Renal cortex interstitium (tissue), 11 donors: ENCODE data around the gene ABCC1. TPM values are rescaled to one million over a fixed set of nuclear protein-coding genes. Genes with fewer than 3 reads are reported as not detected.

Experiments
- DNase-seq, 11 donors: peaks; one replicate each; pipeline ENCODE4 v3.0.0-alpha.2; 2013; ENCODE audit warnings: low read depth in 9 of 11, low spot score in 4 of 11; ENCODE audit errors: extremely low read depth in 1 of 11
- polyA plus RNA-seq, 3 donors: library from polyadenylated mRNA; unstranded; fragments of 120-200 nt; gene quantifications; one replicate each; pipeline ENCODE4 v1.2.1, GENCODE V29; 2013; ENCODE audit not compliant: insufficient read length in 3 of 3

The ABCC1 gene
- polyA plus RNA-seq, 3 donors: 24.7 to 35.0 (median 25.4) TPM

GRCh38 chr16:15960124-15960971 is 10.9 kb downstream of the ABCC1 start:
- no peak for DNase-seq

DNA sequence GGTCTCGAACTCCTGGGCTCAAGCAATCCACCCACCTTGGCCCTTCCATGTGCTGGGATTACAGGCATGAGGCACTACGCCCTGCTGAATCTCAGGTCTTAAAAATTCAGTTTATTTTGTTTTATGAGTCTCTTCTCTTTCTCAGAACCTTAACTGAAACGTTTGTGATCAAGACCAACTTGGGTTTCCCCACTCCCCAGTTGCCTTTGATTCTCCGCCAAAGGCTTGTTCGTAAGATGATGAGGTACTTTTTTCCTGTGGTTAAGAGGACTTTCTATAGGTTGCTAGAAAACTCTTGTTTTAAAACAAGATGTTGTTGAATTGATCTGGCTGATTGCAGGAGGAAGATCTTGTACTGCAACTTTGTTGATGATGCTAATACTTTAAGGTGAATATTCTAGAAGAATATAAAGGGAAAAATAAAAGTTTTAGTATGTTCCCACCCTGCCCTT is 11.7 kb downstream of the ABCC1 start:
- no peak for DNase-seq

DNA sequence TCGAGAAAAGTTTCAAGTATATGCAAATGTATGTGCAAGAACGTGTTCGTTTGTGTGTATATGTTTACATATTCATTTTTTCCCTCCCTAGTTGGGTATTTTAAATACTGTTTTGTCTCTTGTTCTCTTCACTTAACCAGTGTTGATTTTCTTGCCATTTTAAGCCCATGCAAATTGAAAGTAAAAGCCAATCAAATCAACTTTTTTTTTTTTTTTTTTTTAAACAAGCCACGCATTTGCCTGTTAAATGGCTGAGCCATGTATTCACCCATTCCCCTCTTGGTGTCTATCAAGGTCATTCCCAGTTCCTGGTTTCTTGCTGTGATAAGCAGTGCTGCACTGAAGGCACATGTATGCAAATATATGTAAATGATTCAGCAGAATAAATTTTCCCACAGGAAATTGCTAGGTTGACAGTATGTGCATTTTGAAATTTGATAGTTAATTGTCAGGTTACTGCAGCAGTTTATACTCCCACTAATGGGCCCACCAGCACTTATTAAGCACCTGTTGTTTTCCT is 12.2 kb downstream of the ABCC1 start:
- DNase-seq: no peak

DNA sequence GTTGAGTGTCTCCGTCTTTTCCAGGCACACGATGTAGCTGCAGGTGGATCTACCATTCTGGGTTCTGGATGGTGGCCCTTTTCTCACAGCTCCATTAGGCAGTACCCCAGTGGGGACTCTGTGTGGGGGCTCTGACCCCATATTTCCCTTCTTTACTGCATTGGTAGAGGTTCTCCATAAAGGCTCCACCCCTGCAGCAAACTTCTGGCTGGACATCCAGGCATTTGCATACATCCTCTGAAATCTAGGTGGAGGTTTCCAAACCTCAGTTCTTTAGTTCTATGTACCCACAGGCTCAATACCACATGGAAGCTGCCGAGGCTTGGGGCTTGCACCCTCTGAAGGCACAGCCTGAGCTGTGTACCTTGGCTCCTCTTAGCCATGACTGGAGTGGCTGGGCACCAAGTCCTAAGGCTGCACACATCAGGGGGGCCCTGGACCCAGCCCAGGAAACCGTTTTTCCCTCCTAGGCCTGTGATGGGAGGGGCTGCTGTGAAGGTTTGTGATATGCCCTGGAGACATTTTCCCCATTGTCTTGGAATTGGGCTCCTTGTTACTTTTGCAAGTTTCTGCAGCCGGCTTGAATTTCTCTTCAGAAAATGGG is 14.0 kb downstream of the ABCC1 start:
- no peak for DNase-seq

DNA sequence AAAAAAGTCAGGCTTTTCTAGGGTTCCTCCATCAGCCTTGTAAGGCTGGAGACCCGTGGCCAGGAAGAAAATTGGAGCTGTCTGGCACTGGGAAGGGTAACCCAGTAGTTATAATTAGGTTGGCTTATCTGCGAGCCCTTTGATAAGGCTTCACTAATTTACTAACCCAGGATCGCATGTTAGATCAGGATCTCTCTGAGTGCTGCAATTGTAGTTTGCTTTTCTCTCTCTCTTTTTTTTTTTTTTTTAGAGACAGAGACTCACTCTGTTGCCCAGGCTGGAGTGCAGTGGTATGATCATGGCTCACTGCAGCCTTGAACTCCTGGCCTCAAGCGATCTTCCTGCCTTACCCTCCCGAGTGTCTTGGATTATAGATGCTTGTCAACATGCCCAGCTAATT is 17.0 kb downstream of the ABCC1 start:
- no peak for DNase-seq

DNA sequence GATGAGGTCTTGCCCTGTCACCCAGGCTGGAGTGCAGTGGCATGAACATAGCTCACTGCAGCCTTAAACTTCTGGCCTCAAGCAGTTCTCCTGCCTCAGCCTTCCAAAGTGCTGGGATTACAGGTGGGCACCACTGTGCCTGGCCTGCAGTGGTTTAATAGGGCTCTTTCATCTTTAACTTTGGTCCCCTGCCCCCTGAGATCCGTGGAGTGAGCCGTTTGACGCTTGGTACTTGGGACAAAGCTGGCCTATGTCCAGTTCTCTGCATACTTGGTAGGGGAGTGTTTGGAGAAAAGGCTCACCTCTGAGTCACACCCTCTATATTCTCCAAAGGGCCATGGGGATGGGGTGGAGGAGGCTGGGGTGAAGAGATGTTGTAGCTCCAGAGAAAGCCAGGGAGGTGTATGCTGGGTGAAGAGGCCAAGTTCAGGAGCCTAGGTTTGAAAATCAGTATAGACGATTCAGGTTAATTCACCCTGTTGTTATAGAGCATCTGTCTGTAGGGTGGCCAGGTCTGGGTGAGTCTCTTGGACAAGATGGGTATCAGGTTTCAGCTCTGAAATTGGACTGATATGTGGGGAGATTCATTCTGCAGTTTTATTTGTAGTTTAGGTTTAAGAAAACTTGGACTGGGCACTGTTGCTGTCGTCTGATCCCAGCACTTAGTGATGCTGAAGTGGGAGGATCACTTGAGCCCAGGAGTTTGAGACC is 17.6 kb downstream of the ABCC1 start:
- DNase-seq: no peak

- DNase-seq: no peak
These were observed 18.4 kb downstream of the ABCC1 start for GRCh38 chr16:15967655-15968315.

- DNase-seq: no peak
These were observed 20.8 kb downstream of the ABCC1 start for GRCh38 chr16:15970202-15970601.

GRCh38 chr16:15970743-15971439 is 21.5 kb downstream of the ABCC1 start:
- no peak for DNase-seq

- no peak for DNase-seq
These were observed 22.0 kb downstream of the ABCC1 start for GRCh38 chr16:15971440-15971815.

DNA sequence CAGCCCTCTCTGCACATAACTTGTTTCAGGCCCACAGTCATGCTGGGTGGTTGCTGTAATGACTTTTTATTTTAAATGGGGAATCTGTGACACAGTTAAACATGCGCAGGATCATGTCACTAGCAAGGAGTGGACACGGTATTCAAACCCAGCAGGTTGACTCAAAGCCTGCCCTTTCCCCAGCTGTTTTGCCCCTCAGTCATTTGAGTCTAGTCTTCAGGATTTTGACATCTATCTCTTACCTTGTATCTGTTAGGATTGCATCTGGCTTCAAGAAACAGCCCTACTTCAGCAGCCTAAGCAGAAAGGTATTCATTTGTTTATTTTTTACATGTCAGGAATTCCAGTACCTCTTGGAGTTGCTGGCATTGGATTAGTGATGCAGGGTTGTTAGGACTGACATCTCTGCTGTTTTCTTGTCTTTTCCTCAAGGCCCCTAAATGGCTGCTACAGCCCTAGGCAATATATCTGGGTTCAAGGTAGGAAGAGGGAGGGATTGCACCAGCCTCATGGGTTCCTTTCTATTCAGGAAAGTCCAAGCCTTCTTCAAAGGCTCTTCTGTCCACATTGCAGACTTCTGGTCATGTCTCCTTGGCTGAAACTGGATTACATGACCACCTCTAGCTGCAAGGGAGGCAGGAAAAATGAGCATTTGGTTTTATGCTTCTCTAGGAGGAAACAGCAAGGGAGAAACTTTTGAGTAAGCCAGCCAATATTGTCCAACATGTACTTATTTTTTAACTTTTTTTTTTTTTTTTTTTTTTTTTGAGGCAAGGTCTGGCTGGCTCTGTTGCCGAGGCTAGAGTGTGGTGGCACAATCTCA is 22.8 kb downstream of the ABCC1 start:
- no peak for DNase-seq

GRCh38 chr16:15973421-15973820 is 24.0 kb downstream of the ABCC1 start:
- DNase-seq: no peak

DNA sequence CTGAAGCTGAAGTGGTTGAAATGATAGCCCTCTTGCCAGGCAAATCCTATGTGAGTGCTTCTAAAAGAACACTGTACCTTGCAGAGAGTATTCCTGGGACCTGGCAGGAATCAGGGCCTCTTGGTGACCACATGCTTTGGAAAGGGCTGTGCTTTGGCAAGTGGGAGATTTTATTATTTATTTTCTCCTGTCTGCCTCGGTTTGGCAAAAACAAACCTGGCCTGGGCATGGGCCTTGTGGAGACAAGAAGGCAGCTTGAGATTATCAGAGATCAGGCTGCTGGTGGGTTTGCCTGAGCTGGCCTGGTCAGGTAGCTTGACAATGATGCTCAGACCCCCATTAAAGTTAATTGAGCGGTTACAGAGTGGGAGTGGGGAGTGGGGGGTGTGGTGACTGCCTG is 24.6 kb downstream of the ABCC1 start:
- DNase-seq: no peak

DNA sequence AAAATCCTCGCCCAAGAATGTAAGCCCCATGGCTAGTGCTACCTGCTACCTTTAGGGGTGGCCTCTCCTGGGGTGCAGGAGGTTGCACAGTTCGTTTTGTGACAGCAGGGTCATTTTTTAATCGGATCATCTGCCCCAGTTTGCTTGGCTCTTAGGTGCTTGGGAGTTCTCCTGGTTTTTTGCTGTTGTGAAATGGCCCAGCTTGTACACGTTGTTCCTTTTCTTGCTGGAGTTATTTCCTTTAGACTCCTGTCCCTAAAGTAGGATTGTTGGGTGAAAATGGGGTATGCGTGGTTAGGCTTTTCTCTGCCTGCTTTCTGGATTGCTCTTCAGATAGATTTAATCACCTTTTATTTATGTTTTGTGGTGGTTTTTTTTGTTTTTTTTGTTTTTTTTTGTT is 25.8 kb downstream of the ABCC1 start:
- DNase-seq: no peak

DNA sequence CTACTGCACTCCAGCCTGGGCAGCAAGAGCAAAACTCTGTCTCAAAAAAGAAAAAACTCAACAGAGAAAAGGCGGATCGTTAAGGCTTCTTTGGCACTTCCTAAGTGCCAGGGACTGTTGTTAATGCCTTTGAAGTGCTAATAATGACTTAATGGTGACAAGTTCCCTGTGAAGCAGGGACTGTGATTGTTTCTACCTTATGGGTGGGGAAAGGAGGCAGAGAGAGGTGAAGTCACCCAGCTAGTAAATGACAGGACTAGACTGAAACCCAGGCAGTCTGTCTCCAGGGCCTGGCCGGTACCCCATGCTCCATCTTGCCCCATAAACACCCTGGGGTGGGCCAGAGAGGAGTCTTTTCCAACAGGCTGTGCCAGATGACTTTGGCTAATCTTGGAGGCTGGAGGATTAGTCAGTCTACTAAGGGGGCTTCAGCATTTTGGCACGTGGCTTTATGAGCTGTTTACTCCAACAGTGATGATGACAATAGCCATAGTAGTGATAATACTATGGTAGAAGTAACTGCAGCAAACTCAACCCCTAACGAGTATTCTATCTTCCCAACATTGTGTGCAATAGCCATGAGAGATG is 26.9 kb downstream of the ABCC1 start:
- DNase-seq: no peak

DNA sequence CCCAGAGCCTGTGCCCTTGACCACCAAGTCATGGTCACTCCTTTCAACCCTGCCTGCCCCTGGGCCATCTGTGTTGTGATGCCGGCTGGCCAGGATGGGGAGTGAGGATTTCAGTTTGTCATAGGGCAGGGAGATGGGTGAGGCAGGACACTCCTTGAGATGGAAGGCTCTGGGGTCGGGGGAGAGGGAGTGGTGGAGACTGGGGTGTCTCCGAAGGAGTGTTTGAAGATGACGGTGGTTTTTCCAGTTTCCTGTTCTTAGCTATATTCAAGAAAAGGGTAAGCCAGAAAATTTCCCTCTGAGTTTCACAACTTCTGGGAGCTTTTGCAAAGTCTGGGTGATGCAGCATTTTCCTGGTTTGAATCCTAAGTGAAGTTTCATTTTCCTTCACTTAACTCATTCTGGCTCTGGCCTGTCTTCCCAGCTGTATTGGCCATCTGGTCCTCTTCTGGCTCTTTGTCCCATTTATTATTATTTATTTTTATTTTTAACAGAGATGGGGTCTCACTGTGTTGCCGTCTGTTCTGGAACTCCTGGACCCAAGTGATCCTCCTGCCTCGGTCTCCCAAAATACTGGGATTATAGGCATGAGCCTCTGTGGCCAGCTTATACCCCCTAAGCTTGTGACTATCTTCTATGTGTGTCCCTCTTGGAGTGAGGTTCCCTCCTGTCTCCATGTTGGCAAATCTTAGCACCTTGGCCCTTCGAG is 27.7 kb downstream of the ABCC1 start:
- no peak for DNase-seq

DNA sequence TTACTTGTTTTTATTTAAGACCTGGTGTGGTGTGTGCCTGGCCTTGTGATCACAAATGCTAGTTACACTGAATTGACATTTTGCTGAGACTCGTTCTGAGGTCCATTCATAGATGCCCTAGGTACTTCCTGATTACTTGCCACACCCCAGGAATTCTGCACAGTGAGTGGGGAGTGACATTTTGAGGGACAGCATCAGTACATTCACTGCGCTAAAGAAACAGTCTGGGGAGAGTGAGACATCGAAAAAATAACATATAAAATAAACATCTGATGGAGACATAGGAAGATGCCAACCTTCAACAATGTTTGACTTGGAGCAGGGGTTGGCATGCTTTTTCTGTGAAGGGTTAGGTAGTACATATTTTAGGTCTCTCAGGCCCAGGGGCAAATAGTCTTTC is 30.4 kb downstream of the ABCC1 start:
- no peak for DNase-seq
